Esophagus squamous epithelium (tissue), 4 donors: ENCODE data around the gene ARFIP2.

Experiments used
- POLR2A ChIP-seq, 4 donors: fragments of 450-650 bp; IDR thresholded peaks; one replicate each; pipeline ENCODE4 v1.6.1; 2017; ENCODE audit warnings: antibody characterized with exemption in 4 of 4, mild to moderate bottlenecking in 4 of 4, moderate library complexity in 3 of 4
- TF ChIP-seq, protein P1 (sequence below), 6 experiments: fragments of 450-650 bp in 4 of 6; fragments of 200-600 bp in 2 of 6; sonication (generic) in 2 of 6; IDR thresholded peaks; one replicate each; pipeline ENCODE4 v1.5.1; 2016 to 2019; ENCODE audit warnings: antibody characterized with exemption in 6 of 6, mild to moderate bottlenecking in 4 of 6, moderate library complexity in 4 of 6

- TF ChIP-seq, protein P1, sequence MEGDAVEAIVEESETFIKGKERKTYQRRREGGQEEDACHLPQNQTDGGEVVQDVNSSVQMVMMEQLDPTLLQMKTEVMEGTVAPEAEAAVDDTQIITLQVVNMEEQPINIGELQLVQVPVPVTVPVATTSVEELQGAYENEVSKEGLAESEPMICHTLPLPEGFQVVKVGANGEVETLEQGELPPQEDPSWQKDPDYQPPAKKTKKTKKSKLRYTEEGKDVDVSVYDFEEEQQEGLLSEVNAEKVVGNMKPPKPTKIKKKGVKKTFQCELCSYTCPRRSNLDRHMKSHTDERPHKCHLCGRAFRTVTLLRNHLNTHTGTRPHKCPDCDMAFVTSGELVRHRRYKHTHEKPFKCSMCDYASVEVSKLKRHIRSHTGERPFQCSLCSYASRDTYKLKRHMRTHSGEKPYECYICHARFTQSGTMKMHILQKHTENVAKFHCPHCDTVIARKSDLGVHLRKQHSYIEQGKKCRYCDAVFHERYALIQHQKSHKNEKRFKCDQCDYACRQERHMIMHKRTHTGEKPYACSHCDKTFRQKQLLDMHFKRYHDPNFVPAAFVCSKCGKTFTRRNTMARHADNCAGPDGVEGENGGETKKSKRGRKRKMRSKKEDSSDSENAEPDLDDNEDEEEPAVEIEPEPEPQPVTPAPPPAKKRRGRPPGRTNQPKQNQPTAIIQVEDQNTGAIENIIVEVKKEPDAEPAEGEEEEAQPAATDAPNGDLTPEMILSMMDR (IDR thresholded peaks at IDR 0.05) = no peak
- TF ChIP-seq POLR2A (IDR thresholded peaks at IDR 0.05) = no peak
Observed at GRCh38 chr11:6529266-6529665, 48.1 kb upstream of the ARFIP2 start.
